OCI-LY3 (cell line): Measurements from ENCODE around the gene XPO5.

Experiments
- CTCF ChIP-seq: fragments of 200-600, 300-600 bp; sonication (generic); IDR thresholded peaks from 2 replicates; pipeline ENCODE4 v1.5.1; 2014; ENCODE audit warnings: antibody characterized with exemption, low read length, low read depth
- EZH2phosphoT487 ChIP-seq: fragments of 200-600 bp; shearing (Covaris generic); IDR thresholded peaks from 2 replicates; pipeline ENCODE4 v1.6.1; 2018; ENCODE audit warnings: antibody characterized with exemption, mixed run types, low read depth

GRCh38 chr6:43496370-43497128 lies 79.3 kb downstream of the XPO5 start:
- TF ChIP-seq CTCF: peak; percentile 47
- TF ChIP-seq EZH2phosphoT487: no peak
